Heart left ventricle (tissue), 16 donors: ENCODE measurements around the gene DDX27. TPM values are rescaled to one million over a fixed set of nuclear protein-coding genes. Genes with fewer than 3 reads are reported as not detected.

ENCODE experiments used
- ATAC-seq, 4 donors: fragments of 200-7000 bp; cut with Tn5 transposase; one replicate each; pipeline ENCODE4 v1.9.1; 2020 to 2022; ENCODE audit warnings: moderate library complexity in 4 of 4, mild to moderate bottlenecking in 3 of 4, moderate number of reproducible peaks in 1 of 4
- DNase-seq, 5 donors: peaks; one replicate each; pipeline ENCODE4 v3.0.0-alpha.2; 2020
- H3K27ac ChIP-seq, 12 donors: fragments of 200-600 bp; sonication (generic) in 4 of 12; one replicate each; pipeline versions ENCODE4 v1.5.0 to v1.8.0; 2016 to 2022; ENCODE audit warnings: mild to moderate bottlenecking in 2 of 12
- H3K27me3 ChIP-seq, 9 donors: fragments of 200-600 bp; sonication (generic) in 2 of 9; one replicate each; pipeline versions ENCODE4 v1.5.1 to v1.8.0; 2016 to 2022; ENCODE audit warnings: mild to moderate bottlenecking in 3 of 9
- H3K36me3 ChIP-seq, 9 donors: fragments of 200-600 bp; sonication (generic) in 2 of 9; one replicate each; pipeline versions ENCODE4 v1.5.0 to v1.8.0; 2018 to 2022; ENCODE audit warnings: mild to moderate bottlenecking in 2 of 9
- H3K4me1 ChIP-seq, 12 donors: fragments of 200-600 bp; sonication (generic) in 4 of 12; one replicate each; pipeline versions ENCODE4 v1.5.0 to v1.8.0; 2016 to 2022; ENCODE audit warnings: mild to moderate bottlenecking in 3 of 12
- H3K4me3 ChIP-seq, 12 donors: fragments of 200-600 bp; sonication (generic) in 4 of 12; one replicate each; pipeline versions ENCODE4 v1.5.0 to v1.8.0; 2017 to 2022; ENCODE audit warnings: mild to moderate bottlenecking in 9 of 12, moderate library complexity in 4 of 12
- H3K9me3 ChIP-seq, 12 donors: fragments of 200-600 bp; sonication (generic) in 4 of 12; one replicate each; pipeline versions ENCODE4 v1.5.0 to v1.8.0; 2016 to 2022; ENCODE audit warnings: mild to moderate bottlenecking in 1 of 12
- CTCF ChIP-seq, 12 donors: fragments of 200-600 bp; sonication (generic) in 4 of 12; IDR thresholded peaks; one replicate each; pipeline versions ENCODE4 v1.5.0 to v1.8.0; 2018 to 2022; ENCODE audit warnings: antibody characterized with exemption in 12 of 12, mild to moderate bottlenecking in 5 of 12
- POLR2A ChIP-seq, 2 donors: fragments of 450-650 bp; IDR thresholded peaks; one replicate each; pipeline ENCODE4 v1.6.1; 2017; ENCODE audit warnings: antibody characterized with exemption in 2 of 2, mild to moderate bottlenecking in 2 of 2, moderate library complexity in 2 of 2
- WGBS, 4 donors: extraction: QIAGEN DNeasy Blood & Tissue Kit in 2 of 4; methylation state at CpG; one replicate each; pipeline versions ENCODE4 v1.1.5 to v1.1.7; 2013 to 2018; 5-methylcytosine and 5-hydroxymethylcytosine counted together
- intact Hi-C, 10 donors: fragments of 100-400 bp; cut with DNase I; formaldehyde crosslinking; loops; one replicate each; pipeline versions ENCODE4 v1.11.1 to v1.14.2; 2022
- polyA plus RNA-seq, 2 donors: library from polyadenylated mRNA; stranded (reverse); fragments of 200-250 nt; gene quantifications; one replicate each; pipeline ENCODE4 v1.2.3, GENCODE V29; 2013
- total RNA-seq, 9 donors: library from RNA; depleted of rRNA in 2 of 9; stranded (reverse); fragments of >200 nt in 2 of 9; fragmentation: NEBNext Ultra II Directional in 3 of 9; extraction: Animal tissue kit (Norgen Biotek cat#: 25700) in 3 of 9; gene quantifications; one replicate each; pipeline versions ENCODE4 v1.1.0 to v1.2.4, GENCODE V29; 2016 to 2023
- donor health status: ischemic (EF 13 %, LVEDD 7.1; RV severe dilation, severe dysfunction).
- donor health status: healthy with polysubstance abuse.
- donor health status: DM: no; HTN: yes; CAD: no.
- donor health status: DM: no; HTN: no; CAD: no.
- donor health status: ischemic (EF 25% LVEDD 6.9; RV normal size, moderate dysfunction).
- donor health status: ischemic (EF 25% LVEDD 5.7; RV mildly dilated, moderate dysfunction).
- donor health status: healthy.
- donor health status: DM: yes; HTN: yes; CAD: no.
- donor health status: ischemic (EF 35%, LVEDD 5.7; RV mildly dilated, moderate dysfunction).
- donor health status: nonischemic (EF 11% LVEDD 7.7; RV severe dilation, severe dysfunction).
- donor health status: DM: yes; HTN: yes; CAD: no.
- donor health status: PGD.
- donor health status: ischemic (EF 29% LVEDD 5.4; RV normal size, mild dysfunction).
- donor health status: nonischemic (EF 23%, LVEDD 6.1; RV moderate dilation, normal function).

The DDX27 gene
- total and polyA plus RNA-seq, 11 donors = 12.0 to 34.2 (median 13.9) TPM

DNA sequence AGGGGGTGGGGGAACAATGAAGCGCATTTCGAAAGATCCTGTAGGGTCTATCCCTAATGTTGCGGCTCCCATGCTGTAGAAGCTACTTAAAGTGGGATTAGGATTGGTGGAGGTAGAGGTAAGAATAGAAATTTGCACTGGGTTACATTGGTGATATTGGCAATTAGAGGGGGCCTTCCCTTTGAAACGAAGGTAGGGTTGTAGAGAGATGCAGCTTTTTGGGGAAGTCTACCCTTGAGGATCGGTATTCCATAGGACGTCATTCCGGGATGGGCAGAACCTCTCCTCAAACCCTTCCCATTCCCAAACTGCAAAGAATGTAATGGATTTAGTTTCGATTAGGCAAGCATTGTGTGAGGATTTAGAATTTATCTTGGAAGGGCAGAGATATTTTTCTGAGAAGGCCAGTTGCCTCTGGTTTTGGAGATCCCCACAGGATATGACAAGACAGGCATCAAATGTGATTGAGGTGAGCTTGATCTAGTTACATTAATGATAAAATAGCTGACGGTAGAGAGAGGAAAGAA, 64.0 kb downstream of the DDX27 start:
- Histone ChIP-seq H3K9me3 (peaks cover 0 to 82% (median 41%) of the 10 kb centered on the region in 12 donors), H3K27ac (no peak overlapping the region), H3K4me1 (peaks cover 13 to 64% (median 30%) of the 10 kb centered on the region in 12 donors), H3K36me3 (peaks cover 25 to 97% (median 86%) of the 10 kb centered on the region in 9 donors), H3K27me3 (no peaks in the 10 kb centered on the region), H3K4me3 (no peak overlapping the region)
- no peak for TF ChIP-seq POLR2A (IDR thresholded peaks at IDR 0.05)
- TF ChIP-seq CTCF (IDR thresholded peaks at IDR 0.05) = no peak
- 91 to 94% (median 92%) methylated on average over 9 of the region's 9 CpGs for WGBS, 4 donors
- intact Hi-C loops = no loop called here
- ATAC-seq (no peak), DNase-seq (no peak)

- WGBS, 4 donors = 93 to 99% (median 95%) methylated on average over 3 of the region's 3 CpGs
- Histone ChIP-seq H3K4me3 (no peak overlapping the region), H3K36me3 (peaks cover 25 to 100% (median 93%) of the 10 kb centered on the region in 9 donors), H3K27ac (no peak overlapping the region), H3K9me3 (peaks cover 0 to 82% (median 41%) of the 10 kb centered on the region in 12 donors), H3K27me3 (no peaks in the 10 kb centered on the region), H3K4me1 (peaks cover 13 to 64% (median 29%) of the 10 kb centered on the region in 12 donors)
- no peak for DNase-seq
- no peak for ATAC-seq
- intact Hi-C loops = no loop called here
- TF ChIP-seq CTCF (IDR thresholded peaks at IDR 0.05) (no peak), POLR2A (IDR thresholded peaks at IDR 0.05) (no peak)
Observed at GRCh38 chr20:49283703-49284625, 64.7 kb downstream of the DDX27 start.

- peaks cover 26 to 100% (median 100%) of the 10 kb centered on the region in 9 donors for H3K36me3 ChIP-seq
- H3K4me3 ChIP-seq = no peak overlapping the region
- WGBS, 4 donors = 92 to 96% (median 95%) methylated on average over 5 of the region's 5 CpGs
- no peaks in the 10 kb centered on the region for H3K27me3 ChIP-seq
- ATAC-seq (no peak), DNase-seq (no peak)
- H3K9me3 ChIP-seq = peaks cover 0 to 78% (median 41%) of the 10 kb centered on the region in 12 donors
- intact Hi-C loops = no loop called here
- TF ChIP-seq POLR2A (IDR thresholded peaks at IDR 0.05) = no peak
- no peak for TF ChIP-seq CTCF (IDR thresholded peaks at IDR 0.05)
- H3K27ac ChIP-seq = no peak overlapping the region
- peaks cover 7 to 57% (median 21%) of the 10 kb centered on the region in 12 donors for H3K4me1 ChIP-seq
Observed at GRCh38 chr20:49284818-49285217, 65.6 kb downstream of the DDX27 start.

GRCh38 chr20:49285233-49285668, 66.0 kb downstream of the DDX27 start:
- no peak overlapping the region for H3K4me3 ChIP-seq
- DNase-seq (no peak), ATAC-seq (no peak)
- 89 to 98% (median 92%) methylated on average over 1 of the region's 1 CpG for WGBS, 4 donors
- intact Hi-C loops = no loop called here
- no peak overlapping the region for H3K27ac ChIP-seq
- no peaks in the 10 kb centered on the region for H3K27me3 ChIP-seq
- H3K36me3 ChIP-seq = peaks cover 27 to 100% (median 100%) of the 10 kb centered on the region in 9 donors
- TF ChIP-seq POLR2A (IDR thresholded peaks at IDR 0.05) (no peak), CTCF (IDR thresholded peaks at IDR 0.05) (no peak)
- H3K4me1 ChIP-seq = peaks cover 3 to 52% (median 16%) of the 10 kb centered on the region in 12 donors
- peaks cover 0 to 75% (median 41%) of the 10 kb centered on the region in 12 donors for H3K9me3 ChIP-seq
